Activated CD8-positive, alpha-beta memory T cell treated with anti-CD3 and anti-CD28 coated beads, Interleukin-2, amount 50 U/mL, for 1 hour (primary cell): ENCODE measurements around the gene CDYL2.

Experiments
- DNase-seq: peaks from one replicate; pipeline ENCODE4 v3.0.0-alpha.2; 2020; ENCODE audit errors: extremely low read depth

Gene CDYL2

DNA sequence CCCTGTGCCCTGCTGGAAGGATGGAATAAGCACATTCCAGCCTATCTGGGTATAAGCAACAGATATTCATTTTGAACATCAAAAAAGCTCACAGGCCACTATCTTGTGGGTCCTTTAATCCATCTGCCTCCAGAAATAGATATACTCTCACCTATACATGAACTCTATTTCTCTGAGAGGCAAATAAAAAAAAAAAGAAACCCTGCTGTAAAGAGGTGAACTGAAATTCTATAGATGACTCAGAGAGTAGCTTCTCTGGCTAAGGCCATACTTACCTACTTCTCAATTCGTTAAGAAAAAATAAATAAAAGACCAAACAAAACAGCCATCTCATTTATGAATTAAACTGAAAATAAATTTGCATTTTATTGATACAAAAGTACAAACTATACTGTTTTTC lies 177.3 kb downstream of the CDYL2 start:
- no peak for DNase-seq

DNA sequence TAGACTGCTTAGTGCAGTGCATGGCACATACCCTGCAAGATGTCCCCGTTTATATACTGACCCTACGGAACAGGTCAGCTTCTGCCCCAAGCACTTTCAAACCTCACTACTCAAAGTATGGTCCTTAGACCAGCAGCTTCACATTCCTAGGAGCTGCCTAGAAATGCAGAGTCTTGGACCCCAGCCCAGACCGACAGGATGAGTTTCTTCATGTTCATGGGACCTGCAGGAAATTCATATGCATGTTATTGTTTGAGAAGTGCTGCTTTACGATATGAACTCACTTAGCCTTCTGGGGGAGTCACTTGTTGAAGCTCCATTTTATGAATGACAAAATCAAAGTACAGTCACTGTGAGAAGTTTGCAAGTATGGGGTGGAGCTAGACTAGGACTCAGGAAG lies 181.0 kb downstream of the CDYL2 start:
- no peak for DNase-seq

DNA sequence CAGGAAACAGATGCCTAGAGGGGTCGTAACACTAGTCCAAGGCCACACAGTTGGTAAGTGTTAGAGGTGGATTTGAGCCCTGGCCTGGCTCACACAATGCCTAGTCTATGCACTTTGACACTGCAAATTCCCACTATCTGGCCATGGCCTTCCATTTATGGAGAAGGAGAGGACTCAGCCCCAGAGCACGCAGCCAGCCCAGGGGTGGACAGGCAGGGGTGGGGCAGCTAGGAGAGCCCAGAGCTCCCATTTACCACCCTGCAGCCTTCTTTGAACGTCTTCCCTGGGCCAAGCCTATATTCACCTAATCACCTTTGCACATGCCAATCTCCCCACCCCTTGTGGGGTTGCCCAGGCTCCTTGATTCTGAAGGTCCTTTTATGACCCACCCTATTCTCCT lies 182.4 kb downstream of the CDYL2 start:
- no peak for DNase-seq

DNA sequence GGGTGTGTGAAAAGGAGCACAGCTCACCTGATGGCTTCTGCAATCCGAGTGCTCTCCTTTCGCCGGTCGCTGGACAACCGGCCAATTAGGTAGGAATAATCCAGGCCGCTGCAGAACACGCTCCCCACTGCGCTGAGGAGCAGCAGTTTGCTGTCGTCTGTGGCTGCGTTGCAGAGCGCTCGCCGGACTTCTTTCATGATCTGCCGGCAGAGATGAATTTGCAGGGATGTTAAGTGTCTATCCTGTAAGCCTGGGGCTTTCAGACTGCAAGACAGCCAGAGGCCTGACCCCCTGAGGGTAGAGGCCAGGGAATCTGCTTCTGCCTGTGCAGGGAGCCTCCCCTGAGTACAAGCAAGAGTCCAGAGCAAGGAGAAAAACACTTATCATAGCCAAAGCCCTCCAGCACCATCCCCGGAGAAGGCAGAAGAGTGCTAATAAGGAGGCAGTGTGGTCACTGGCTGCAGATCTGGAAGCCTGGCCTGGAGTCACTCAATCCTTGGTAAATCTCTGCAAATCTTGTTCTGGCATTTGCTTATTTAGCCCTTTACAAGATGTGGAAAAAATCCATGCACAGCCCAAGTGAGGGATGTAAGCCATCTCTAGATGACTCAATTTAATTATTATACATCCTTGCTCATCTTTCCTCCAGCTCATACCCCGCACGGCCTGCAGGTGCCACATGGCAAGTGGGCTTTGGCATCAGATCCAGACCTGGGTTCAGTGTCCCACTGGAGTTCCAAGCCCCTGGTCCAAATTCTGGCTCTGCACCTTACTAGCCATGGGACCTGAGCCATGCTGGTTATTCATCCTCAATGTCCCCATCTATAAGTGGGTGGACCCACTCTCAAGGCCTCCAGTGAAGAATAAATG lies 183.4 kb downstream of the CDYL2 start:
- no peak for DNase-seq

DNA sequence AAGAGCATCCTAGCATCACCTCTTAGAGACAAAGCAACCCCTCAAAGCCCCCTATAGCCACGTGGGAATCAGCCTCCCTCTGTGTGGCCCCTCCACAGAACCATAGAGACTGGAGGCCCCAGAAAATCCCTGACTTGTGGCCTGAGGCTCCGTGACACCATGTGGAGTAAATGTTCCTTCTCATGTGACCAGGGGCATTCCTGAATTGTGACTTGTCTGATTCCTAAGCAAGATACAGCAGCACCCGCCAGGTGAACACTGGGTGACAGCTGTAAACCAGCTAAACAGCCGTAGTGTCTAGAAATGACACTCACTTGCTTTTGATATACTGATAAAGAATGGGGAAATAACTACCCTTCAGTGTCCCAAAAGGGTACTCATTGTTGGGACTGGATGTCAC lies 184.6 kb downstream of the CDYL2 start:
- DNase-seq: no peak

DNA sequence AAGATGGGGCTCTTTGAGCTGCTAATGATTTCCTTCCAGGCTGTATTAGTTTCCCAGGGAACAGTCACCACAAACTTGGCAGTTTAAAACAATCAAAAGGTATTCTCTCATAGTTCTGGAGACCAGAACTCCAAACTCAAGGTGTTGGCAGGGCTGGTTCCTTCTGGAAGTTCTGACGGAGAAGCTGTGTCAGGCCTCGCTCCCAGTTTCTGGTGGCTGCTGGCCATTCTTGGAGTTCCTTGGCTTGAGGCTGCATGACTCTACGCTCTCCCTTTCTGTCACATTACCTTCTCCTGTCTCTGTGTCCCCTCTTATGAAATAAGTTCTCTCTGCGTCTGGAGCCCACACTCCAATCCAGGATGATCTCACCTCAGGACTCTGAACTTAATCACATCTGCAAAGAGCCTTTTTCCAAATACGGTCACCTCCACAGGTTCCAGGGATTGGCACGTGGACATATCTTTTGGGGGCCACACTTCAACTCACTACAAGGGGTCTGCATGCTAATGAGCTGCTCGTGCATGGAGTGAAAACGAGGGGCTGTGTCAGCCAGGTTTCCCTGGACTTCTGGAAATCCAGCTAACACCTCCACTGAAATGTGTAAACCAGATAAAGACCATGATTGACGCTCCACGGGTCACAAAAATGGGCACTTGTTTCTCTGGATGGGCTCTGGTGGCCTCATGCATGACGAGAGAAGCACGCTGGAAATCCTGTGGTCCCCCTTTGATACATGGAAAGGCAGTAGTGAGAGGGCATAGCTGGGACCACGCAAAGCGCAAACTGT lies 185.3 kb downstream of the CDYL2 start:
- no peak for DNase-seq

DNA sequence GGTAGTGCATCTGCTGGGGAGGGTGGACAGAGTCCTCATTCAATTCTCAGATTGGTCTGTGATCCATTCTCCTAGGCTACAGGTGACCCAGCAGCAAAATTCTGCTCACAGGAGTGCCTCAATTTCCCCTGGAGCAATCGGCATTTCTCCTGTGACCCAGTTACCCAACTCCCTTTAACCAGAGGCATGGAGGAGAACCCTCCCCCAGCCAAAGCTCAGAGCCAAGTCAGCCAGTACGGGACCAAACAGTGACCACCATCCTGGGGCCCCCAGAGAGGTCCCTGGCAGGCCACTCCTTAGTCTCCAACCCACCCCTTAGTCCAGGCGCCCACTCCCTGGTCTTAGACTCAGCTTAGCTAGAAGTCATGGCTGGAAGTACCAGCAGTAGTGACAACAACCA lies 188.0 kb downstream of the CDYL2 start:
- DNase-seq: no peak

DNA sequence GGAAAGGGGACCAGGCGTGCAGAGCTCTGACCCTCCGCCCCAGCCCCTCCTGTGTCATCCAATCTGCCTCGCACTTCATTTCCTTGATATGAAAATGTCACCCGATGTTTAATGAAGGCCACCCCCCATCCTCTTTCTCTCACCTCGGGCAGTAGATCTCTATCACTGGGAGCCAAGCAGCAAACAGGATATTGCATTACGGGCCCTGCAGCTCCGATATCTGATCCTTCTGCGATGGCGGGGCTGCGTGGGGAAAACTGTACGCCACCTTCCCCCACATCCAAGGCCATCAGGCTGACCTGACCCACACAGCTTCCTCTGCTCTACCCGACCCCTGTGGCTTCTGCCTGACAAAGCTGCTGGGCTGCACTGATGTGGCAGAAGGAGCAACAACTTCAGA lies 188.7 kb downstream of the CDYL2 start:
- DNase-seq: no peak

DNA sequence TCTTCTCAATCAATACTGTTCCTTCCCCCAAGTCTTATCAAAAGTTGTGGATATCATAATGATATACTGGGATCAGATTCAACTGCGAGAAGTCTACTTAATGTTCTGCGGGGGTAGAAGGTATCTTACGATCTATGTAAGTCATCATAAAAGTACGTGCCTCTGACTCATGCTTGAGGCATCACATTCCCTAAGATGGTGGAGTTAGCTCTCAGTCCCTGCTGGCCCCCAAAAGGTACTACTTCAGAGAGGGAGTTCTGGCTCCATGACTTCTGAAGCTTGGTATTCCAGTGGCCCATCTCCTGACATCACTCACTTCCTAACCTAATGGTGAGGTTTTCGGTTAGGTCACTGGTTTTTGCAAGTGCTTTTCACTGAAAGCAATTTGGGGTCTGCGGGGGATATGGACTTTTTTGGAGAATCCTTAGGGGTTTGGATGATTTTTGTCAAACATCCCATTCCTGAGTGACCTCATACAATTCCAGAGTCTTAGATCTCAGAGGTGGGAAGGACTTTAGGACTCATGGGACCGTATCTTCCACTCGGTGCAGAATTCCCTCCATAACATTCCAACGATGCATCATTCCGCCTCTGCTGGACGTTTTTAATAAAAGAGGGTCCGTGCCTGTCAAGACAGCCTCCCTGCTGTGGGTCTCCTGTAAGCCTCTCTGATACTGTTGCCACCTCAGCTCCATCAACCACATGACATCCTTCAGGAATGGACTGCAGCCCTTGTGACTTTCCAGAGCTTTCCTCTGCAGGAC lies 189.3 kb downstream of the CDYL2 start:
- DNase-seq: no peak

DNA sequence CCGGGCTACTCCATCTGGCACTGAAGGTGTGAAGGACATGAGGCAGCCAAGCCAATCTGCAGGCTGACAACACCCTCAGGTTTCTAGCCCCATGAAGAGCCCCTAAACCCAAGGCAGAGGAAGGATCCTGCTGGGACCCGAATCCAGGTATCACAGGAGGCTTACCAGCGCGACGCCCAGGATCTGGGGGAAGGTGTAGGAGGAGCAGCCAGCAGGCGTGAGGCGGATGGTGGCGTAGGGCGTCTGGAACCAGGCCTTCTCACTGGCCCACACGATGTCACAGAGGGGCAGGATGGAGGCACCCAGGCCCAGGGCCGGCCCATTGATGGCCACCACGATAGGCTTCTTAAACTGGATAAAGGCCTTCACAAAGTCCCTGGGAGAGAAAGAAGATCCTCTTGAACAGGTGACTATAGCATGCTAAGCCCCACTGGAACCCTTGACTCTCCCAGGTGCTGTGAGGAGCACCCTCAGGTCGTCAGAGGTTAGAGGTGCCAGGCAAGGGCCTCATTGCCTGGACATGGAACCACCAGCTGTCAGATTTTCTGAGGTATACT lies 191.9 kb downstream of the CDYL2 start:
- DNase-seq: no peak

DNA sequence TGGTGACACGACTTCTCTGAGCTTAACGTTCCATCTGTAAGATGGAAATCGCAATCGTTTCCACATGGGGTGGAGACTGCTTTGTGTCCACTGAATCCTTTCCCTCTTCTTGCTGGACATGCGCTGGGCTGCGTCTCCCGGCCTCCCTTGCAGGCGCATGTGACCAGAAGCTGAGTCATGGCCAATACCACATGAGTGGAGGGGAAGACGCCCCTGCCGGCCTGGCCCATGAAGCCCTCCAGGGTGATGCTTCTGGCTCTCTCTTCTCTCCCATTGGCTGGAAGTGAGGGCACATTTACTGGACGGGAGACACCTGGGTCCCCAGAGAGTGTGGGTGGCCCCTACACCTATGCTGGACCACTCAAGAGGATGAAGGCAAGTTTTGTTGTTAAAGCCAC lies 192.5 kb downstream of the CDYL2 start:
- DNase-seq: no peak

DNA sequence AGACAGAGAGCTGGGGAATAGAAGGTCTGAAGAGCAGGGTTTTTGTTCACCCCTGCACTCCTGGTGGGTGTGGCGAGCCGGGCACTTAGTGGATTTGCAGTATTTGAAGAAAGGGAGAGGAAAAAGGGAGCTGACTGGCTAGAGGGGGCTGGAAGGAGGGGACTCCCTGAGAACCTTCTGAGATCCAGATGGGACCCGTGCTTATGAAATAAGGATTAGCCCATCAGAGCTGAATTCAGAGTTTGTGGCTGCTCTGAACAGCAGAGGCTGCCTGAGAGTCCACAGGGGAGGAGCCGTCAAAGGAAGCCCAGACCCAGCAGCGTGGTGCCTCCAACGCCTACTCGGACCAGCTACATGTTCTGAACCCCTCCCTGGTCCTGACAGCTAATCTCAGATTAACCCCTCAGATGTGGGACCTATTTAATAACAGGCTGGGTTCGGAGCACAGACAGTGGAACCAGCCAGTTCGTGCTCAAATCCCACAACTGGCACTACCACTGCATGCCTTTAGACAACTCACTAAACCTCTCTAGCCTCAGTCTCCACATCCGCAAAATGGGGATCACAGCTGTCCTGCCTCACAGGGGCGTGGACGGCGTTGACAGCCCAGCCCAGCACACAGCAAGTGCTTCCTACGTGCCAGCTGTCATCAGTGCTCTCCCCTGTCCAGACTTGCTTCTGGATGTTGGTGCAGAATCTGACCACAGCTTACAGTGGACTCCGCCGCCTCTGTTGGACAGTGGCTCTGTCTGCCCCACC lies 193.0 kb downstream of the CDYL2 start:
- DNase-seq: no peak

DNA sequence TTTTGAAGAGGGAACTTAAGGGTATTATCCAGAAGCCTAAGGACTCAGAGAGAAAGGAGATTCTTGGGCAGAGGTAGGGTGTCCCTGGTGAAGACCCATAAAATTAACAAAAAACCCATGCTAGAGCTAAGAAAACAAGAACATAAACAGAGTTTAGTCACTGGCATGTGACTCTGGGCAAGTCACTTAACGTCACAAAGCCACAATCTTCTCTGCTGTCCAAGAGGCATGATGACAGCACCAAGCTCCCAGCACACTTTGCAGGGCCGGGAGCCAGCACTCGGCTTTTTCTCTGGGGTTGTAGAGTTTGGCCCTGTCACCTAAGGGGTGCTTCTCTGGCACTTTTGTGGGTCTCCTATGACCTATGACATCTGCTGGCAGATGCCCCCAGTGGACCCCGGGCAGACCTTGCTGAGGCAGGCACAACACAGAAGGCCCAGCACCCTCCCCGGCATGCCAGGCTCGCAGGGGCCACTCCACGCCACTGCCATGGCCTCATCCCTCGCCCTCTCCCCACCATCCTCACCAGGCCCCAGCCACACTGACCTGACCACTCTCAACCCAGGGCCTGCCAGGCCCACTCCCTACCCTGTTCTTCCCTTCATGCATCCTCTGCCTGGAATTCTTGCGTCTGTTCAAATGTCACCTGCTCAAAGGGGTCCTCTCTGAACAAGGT lies 193.8 kb downstream of the CDYL2 start:
- no peak for DNase-seq

DNA sequence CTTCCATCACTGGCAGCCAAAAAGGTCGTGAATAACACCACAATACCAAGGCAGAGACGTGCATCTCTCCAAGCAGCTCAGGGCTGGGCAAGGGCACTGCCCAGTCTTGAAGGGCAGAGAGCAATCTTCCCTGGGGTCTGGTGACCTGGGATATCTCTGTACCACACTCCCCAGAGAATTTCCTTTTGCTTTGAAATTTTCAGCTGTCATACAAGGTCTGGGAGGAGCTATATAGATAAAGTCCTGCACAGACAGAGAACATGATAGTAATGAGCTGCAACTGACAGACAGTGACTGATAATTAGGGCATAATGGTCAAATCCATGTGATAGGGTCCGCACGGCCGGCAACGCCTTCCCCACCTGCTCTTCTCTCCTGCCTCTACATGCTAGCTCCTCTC lies 195.5 kb downstream of the CDYL2 start:
- DNase-seq: no peak

DNA sequence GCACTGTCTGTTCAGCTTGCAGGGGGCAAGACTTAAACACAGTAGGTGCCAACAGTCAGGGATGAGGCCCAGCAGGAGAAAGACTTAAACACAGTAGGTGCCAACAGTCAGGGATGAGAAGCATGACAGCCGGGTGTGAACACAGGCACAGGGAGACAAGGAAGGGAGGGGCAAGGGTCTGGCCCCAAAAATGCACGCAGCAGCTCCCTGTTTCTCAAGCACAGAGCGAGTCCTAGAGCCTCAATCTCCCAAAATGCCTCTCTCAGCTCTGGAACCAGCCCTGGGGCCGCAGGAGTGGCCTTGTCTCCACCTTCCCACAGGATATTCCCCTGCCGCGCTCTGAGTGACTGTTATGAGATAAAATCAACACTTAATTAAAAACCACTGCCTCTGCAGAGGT lies 197.2 kb downstream of the CDYL2 start:
- DNase-seq: no peak

DNA sequence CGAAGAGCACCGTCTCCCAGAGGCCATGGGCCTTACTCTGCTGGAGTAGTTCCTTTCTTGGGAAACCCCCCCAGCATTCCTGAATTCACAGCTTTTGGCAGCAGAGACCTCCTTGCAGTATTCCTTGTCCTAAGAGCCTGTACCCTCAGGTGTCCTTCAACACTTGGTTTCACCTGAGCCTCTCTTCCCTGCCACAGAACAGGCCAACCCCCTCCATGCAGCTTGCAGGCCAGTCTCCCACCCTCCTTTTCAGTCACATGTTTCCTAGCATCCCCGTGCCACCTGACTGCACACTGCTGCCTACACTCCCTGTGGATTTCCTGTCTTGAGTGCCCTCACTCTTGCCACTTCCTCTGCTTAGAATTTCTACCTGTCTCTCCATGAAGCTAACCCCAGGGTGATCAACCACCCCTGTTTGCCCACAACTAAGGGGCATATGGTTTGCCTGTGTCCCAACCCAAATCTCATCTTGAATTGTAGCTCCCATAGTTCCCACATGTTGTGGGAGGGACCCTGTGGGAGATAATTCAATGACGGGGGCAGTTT lies 198.1 kb downstream of the CDYL2 start:
- DNase-seq: no peak

DNA sequence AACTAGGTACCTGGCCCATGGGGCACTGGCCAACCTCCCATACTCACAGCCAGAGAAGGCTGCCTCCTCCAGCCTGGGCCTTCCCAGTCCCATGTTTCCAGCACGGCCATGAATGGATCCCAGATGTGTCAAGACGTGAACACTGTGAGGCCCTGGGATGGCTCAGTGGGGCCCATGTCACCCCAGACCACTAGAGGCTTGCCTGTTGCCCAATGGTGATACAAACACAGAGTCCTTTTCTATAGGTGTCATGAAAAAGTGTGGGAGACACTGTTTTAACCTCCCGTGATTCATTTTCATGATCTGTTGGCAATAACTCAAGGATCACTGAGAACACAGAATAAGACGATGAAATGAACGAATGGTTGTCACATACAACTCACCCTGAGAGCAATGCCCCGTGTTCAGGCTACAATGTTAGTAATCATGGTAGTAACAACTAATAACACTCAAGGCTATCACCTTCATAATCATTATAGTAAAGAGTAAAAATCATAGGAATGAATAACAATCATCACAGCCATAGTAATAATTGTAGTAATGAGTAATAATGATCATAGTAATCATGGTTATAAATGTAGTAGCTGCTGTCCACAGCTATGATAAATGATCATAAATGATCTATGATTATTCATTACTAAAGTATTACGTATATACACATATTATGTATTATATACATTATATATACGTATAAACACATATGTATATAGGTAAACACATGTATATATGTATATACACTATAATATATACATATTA lies 199.6 kb downstream of the CDYL2 start:
- no peak for DNase-seq

DNA sequence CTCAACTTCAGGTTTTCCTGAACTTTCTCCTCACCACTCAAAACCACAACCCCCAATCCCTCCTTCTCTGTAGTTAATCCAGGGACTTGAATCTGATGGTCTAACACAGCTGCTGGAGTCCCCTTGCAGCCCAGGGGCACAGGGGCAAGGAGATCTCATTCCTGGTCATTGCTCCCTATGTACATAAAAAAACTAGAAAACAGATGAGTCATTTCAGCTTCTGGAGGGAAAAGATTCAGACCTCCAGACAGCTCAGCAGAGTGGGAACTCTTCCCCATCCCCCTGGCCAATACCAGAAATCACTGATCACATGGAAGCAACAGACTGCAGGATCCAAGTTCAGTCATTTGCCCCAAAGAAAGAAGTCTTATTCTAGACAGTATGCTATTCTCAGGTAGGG lies 201.5 kb downstream of the CDYL2 start:
- DNase-seq: no peak

DNA sequence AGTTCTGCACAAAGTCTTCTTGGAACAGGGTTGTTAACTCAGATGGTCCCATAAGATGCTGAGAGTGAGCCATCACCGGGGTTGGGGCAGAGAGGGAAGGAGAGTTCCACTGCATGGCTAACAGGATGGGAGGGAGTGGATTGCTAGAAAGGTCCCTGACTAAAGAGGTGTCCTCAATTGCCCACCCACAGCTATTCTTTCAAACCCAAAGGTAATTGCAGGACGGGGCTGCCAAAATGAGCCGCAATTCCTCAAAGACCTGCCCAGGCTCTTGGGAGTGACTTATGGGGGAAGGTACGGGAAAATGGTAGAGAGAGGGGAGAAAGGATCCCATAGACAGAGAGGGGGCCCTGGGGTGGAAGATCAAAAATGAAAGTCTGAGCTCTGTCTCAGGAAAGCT lies 203.2 kb downstream of the CDYL2 start:
- DNase-seq: no peak

DNA sequence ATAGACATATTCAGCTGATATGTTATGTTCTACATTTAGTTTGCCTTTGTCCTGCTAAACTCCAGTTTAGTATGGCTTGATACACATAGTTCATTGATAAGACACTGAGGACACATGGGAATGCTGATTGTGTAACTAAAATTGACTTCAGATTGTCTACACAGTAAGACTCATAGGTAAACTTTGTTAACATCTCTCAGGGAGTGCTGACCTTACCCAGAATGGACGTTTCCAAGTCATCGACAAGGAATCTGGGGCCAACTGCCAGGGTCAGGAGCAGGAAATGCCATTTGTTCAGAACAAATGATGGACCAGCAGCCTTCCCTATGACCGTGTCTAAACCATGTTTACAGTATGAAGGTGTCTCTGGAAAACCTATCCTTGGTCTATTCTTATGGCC lies 204.9 kb downstream of the CDYL2 start:
- DNase-seq: no peak
